LNCAP (cell line): ENCODE measurements around the gene USP14.
A peak's percentile ranks its signal among the peaks of the same experiment; 100 is the strongest.

Experiments used
- TF ChIP-seq, protein P1 (sequence below): fragments of 450-650 bp; IDR thresholded peaks from 2 replicates; pipeline ENCODE4 v1.5.1; 2017; ENCODE audit warnings: mild to moderate bottlenecking

The USP14 gene

DNA sequence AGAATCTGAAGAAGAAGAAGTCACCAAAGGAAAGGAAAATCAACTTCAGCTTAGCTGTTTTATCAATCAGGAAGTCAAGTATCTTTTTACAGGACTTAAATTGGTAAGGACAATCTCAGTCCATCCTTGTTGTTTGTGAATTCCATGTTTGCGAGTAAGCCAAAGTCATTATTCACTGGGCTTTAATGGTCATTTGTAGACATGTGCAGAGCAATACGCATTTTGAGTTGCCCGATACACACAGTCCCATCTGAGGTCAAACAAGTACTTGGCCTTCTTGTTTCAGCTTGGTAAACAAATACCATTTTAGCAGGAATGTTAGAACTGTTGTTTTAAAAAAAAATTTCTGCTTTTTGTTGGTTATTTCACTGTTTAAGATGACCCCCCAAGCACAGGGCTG lies 40.9 kb downstream of the USP14 start:
- TF ChIP-seq, protein P1, sequence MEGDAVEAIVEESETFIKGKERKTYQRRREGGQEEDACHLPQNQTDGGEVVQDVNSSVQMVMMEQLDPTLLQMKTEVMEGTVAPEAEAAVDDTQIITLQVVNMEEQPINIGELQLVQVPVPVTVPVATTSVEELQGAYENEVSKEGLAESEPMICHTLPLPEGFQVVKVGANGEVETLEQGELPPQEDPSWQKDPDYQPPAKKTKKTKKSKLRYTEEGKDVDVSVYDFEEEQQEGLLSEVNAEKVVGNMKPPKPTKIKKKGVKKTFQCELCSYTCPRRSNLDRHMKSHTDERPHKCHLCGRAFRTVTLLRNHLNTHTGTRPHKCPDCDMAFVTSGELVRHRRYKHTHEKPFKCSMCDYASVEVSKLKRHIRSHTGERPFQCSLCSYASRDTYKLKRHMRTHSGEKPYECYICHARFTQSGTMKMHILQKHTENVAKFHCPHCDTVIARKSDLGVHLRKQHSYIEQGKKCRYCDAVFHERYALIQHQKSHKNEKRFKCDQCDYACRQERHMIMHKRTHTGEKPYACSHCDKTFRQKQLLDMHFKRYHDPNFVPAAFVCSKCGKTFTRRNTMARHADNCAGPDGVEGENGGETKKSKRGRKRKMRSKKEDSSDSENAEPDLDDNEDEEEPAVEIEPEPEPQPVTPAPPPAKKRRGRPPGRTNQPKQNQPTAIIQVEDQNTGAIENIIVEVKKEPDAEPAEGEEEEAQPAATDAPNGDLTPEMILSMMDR = no peak

GRCh38 chr18:199768-200167 lies 41.4 kb downstream of the USP14 start:
- TF ChIP-seq, protein P1 = no peak

- TF ChIP-seq, protein P1 = no peak
These were observed 51.7 kb downstream of the USP14 start for GRCh38 chr18:210075-210474.

DNA sequence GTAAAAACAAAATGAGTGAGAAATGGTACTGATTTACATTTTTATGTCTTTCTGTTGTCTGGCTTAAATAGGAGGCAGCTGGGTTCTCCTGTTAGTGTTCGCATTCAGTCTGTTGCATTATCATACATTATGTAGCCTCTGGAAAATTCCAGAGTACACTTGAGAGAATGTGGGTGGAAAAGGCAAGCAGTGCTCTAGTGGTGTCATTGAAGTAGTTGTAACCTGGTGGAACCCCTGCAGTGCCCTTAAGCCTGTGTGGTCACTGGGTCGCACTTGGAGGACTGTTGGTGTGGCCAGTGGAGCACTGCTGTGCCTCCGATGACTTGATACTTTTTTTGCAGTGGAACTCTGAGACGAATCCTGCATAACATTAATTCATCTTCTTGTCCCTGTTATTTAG lies 52.4 kb downstream of the USP14 start:
- TF ChIP-seq, protein P1 = no peak

DNA sequence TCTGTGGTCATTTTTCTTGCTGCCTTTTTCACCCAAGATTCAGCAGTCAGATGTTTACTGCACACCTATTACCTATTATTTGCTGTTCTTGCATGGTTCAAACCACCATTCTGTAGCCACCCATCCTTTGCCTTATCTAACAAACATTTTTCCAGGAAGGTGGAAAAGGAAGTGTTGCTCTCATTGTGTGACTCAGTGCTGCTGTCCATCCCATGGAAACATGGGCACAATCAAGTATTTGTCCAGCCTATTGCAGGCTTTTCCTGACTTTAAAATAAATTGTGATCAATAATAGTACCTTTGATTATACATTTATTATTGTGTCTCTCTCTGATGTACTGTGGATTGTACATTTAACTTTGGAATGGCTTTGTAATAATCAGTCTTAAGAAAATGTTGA lies 53.2 kb downstream of the USP14 start:
- TF ChIP-seq, protein P1 = no peak

DNA sequence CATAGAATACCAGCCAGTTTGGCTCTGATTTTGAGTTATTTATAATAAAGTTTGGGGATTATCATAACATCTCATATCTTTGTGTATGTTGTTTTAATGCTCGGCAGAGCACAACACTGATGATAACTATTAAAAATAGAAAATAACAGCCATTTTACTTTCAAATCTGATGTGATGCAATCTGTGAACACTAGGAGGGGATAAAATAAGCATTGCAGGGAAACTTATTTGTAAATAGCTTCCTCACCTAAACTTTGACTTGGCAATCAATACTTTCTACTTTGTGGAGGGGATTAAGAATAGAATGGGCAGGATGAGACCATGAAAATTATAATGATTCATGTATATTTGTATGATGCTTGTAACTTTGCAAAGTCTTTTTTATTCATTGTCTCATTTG lies 54.4 kb downstream of the USP14 start:
- TF ChIP-seq, protein P1 = peak; percentile 14; the same call in 1 of the 2 replicates

DNA sequence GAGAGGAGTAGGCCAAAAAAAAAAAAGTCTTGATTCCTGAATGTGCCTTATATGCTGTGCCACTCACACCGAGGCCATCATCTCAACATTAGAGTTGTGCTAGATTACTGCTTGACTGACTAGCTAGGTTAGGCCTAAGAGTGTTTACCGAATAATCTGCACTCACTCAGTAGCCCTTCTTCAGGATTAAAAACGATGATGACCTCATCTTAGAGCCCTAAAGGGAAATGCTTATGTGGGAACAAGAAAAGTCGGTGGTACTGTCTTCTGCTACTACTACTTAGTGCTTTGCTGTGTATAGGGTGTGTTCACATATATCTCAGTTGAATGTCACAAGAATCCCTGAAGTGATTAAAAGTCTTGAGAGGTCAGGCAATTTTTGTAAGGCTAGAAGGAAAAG lies 55.1 kb downstream of the USP14 start:
- TF ChIP-seq, protein P1 = no peak

- TF ChIP-seq, protein P1 = no peak
These were observed 55.6 kb downstream of the USP14 start for GRCh38 chr18:213966-214365.
